HG02870 (cell line): ENCODE results near the gene HDAC10.

ENCODE experiments used
- ATAC-seq: cut with Tn5 transposase; IDR thresholded peaks from one replicate; pipeline ENCODE4 v1.9.1; 2021; ENCODE audit warnings: mild to moderate bottlenecking, moderate library complexity; ENCODE audit not compliant: unreplicated experiment

The HDAC10 gene

GRCh38 chr22:50204571-50204970, 46.5 kb downstream of the HDAC10 start:
- ATAC-seq: no peak

GRCh38 chr22:50203288-50203687, 47.8 kb downstream of the HDAC10 start:
- no peak for ATAC-seq

- ATAC-seq: no peak
Observed at GRCh38 chr22:50202130-50202666, 48.9 kb downstream of the HDAC10 start.

- ATAC-seq: peak; percentile 12
Observed at GRCh38 chr22:50201191-50202129, 49.6 kb downstream of the HDAC10 start.

GRCh38 chr22:50200461-50201190, 50.4 kb downstream of the HDAC10 start, which contains the start of gene SELENOO:
Gene SELENOO (plus strand): TSS chr22:50201011. CDS start chr22:50201037, 26 bp downstream.
- ATAC-seq: peak; percentile 68

GRCh38 chr22:50199829-50200460, 51.1 kb downstream of the HDAC10 start:
- no peak for ATAC-seq

GRCh38 chr22:50199251-50199721, 51.8 kb downstream of the HDAC10 start:
- no peak for ATAC-seq

GRCh38 chr22:50198624-50199017, 52.4 kb downstream of the HDAC10 start:
- ATAC-seq: no peak

GRCh38 chr22:50197856-50198623, 53.0 kb downstream of the HDAC10 start:
- ATAC-seq: no peak

- ATAC-seq: no peak
Observed at GRCh38 chr22:50197000-50197800, 53.9 kb downstream of the HDAC10 start.

GRCh38 chr22:50196256-50196655, 54.8 kb downstream of the HDAC10 start:
- ATAC-seq: no peak
